BJ (cell line): ENCODE data around the gene SPTBN5. TPM values are rescaled to one million over a fixed set of nuclear protein-coding genes. Genes with fewer than 3 reads are reported as not detected.

Experiments
- CTCF ChIA-PET: fragments of 350-600 bp; formaldehyde crosslinking; extraction: SDS; loops from one replicate; lab custom pipeline; 2021; ENCODE audit warnings: antibody characterized with exemption, inconsistent platforms; lab: Yijun Ruan, JAX
- POLR2A ChIA-PET: fragments of 300-600 bp; sonication (Branson Sonifier 250); formaldehyde crosslinking; extraction: SDS; loops from one replicate; lab custom pipeline; 2021; ENCODE audit warnings: antibody characterized with exemption; lab: Charles Lee
- DNase-seq: peaks from one replicate; pipeline ENCODE4 v3.0.0-alpha.2; 2011; ENCODE audit warnings: low read depth
- H3K27me3 ChIP-seq: 2 replicates; pipeline ENCODE4 v1.6.0; 2011; ENCODE audit warnings: low read length; ENCODE audit not compliant: control insufficient read depth, insufficient read depth
- H3K36me3 ChIP-seq: 2 replicates; pipeline ENCODE4 v1.5.1; 2011; ENCODE audit warnings: low read length; ENCODE audit not compliant: control insufficient read depth, insufficient read depth
- H3K4me3 ChIP-seq: 2 replicates; pipeline ENCODE4 v1.5.1; 2011; ENCODE audit warnings: low read depth, mild to moderate bottlenecking, control low read depth, low read length
- CTCF ChIP-seq: IDR thresholded peaks from 2 replicates; pipeline ENCODE4 v1.5.1; 2011; ENCODE audit warnings: low read depth, mild to moderate bottlenecking, control low read depth, inconsistent platforms, low read length, moderate library complexity; ENCODE audit not compliant: insufficient read depth
- polyA plus RNA-seq: library from polyadenylated mRNA; depleted of rRNA; stranded (reverse); fragments of >200 nt; gene quantifications from 2 replicates; pipeline ENCODE4 v1.2.3, GENCODE V29; 2011

The SPTBN5 gene
- polyA plus RNA-seq, 1 experiment: 0.04 TPM

DNA sequence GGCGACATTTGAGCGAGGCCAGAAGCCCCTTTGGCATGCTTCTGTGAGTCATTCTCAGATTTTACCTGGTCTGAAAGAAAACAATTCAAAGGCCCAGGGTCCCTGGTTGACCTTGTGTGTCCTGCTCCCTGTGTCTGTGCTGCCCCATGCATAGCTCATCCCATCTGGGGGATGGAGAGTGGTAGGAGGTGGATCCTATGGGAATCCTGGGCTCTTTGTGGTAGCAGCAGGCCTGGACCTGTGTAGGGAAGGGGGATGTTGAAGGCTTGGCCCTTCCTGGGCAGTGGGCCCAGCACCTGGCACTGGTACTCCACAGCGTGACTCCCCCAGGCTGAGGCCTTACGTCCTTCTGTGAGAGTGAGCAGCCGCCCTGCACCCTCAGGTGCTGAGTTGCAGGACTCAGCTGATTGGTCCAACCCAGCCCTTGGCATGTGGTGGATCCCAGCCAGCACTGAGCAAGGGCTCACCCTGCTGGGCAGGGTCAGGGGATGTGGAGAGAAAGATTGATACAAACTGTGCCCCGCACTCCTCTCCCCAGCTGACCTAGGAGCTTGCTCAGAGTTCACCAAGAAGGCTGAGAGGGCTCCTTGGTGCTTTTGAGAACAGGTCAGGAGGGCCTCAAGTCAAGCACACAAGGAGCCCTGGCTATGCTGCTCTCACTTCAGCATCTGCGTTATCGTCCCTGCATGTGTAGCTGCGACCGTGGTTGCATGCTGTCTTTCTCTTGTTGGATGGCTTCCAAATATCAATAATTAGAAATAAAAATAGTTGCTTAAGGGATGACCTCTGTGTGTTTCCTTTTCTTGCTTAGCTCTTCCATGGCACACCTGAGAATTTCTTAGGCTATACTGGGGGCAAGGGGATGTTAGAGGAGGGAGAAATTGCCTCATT, 87.3 kb downstream of the SPTBN5 start:
- Histone ChIP-seq H3K36me3 (no peaks in the 10 kb centered on the region; the same call in 1 of the 2 replicates), H3K4me3 (no peak overlapping the region), H3K27me3 (no peaks in the 10 kb centered on the region)
- no peak for TF ChIP-seq CTCF
- POLR2A ChIA-PET: no interaction called here
- CTCF ChIA-PET: interaction anchor here (12.9 kb wide), 1 partner anchor 31 kb away, joined by 330 read pairs; the partner anchor contains the start of gene MAPKBP1
- DNase-seq: no peak

- no peak for DNase-seq
- TF ChIP-seq CTCF: no peak
- H3K4me3 ChIP-seq: no peak overlapping the region
- POLR2A ChIA-PET: no interaction called here
- H3K27me3 ChIP-seq: no peaks in the 10 kb centered on the region
- CTCF ChIA-PET: interaction anchor here (0.7 to 12.9 kb wide), 2 partner anchors 30 to 202 kb away, joined by 3 to 330 read pairs; partner anchors contain the start of gene MAPKBP1
- H3K36me3 ChIP-seq: no peaks in the 10 kb centered on the region
These were observed 88.1 kb downstream of the SPTBN5 start for GRCh38 chr15:41805711-41806110.

GRCh38 chr15:41804916-41805666, 88.8 kb downstream of the SPTBN5 start:
- ChIA-PET POLR2A (no interaction called here), CTCF (interaction anchor here (0.7 to 12.9 kb wide), 3 partner anchors 8 to 202 kb away, joined by 3 to 330 read pairs (median 3); partner anchors contain the start of gene MAPKBP1)
- Histone ChIP-seq H3K27me3 (no peaks in the 10 kb centered on the region), H3K4me3 (no peak overlapping the region), H3K36me3 (0 out of 2 replicates have a peak, but pooled peaks cover 2% of the 10 kb centered on the region)
- no peak for DNase-seq
- TF ChIP-seq CTCF: no peak

- no peak for DNase-seq
- 0 out of 2 replicates have a peak, but pooled peaks cover 2% of the 10 kb centered on the region for H3K36me3 ChIP-seq
- POLR2A ChIA-PET: no interaction called here
- CTCF ChIA-PET: interaction anchor here (0.8 to 12.9 kb wide), 5 partner anchors 9 to 219 kb away, joined by 3 to 330 read pairs (median 3); partner anchors contain the start of gene MAPKBP1
- no peak for TF ChIP-seq CTCF
- H3K4me3 ChIP-seq: no peak overlapping the region
- H3K27me3 ChIP-seq: no peaks in the 10 kb centered on the region
These were observed 89.5 kb downstream of the SPTBN5 start for GRCh38 chr15:41804361-41804760.
